Chondrocyte (in vitro differentiated cells): ENCODE results near the gene ARHGEF7. TPM values are rescaled to one million over a fixed set of nuclear protein-coding genes. Genes with fewer than 3 reads are reported as not detected.

ENCODE experiments used
- DNase-seq: peaks from one replicate; pipeline ENCODE4 v3.0.0; 2021; ENCODE audit warnings: mixed read lengths, low spot score
- H3K27ac Mint-ChIP-seq: one replicate; pipeline ENCODE4 v1.8.0; 2021; ENCODE audit warnings: mild to moderate bottlenecking, moderate library complexity, mixed read lengths; ENCODE audit not compliant: unreplicated experiment
- H3K27me3 Mint-ChIP-seq: 2 replicates; pipeline ENCODE4 v1.8.0; 2021; ENCODE audit warnings: low read depth, mixed read lengths
- H3K36me3 Mint-ChIP-seq: 2 replicates; pipeline ENCODE4 v1.8.0; 2021; ENCODE audit warnings: low read depth, mixed read lengths
- H3K4me1 Mint-ChIP-seq: 2 replicates; pipeline ENCODE4 v1.8.0; 2021; ENCODE audit warnings: low read depth, mild to moderate bottlenecking, mixed read lengths
- H3K4me3 Mint-ChIP-seq: one replicate; pipeline ENCODE4 v1.8.0; 2021; ENCODE audit warnings: mild to moderate bottlenecking, moderate library complexity, mixed read lengths; ENCODE audit not compliant: unreplicated experiment
- H3K9me3 Mint-ChIP-seq: 2 replicates; pipeline ENCODE4 v1.8.0; 2021; ENCODE audit warnings: low read depth, mixed read lengths
- total RNA-seq: library from RNA; stranded (reverse); gene quantifications from 3 replicates; pipeline ENCODE4 v1.2.1, GENCODE V29; 2021
- TF ChIP-seq, protein P1 (sequence below): fragments of 200-600 bp; sonication (generic); IDR thresholded peaks from 2 replicates; pipeline ENCODE4 v1.5.0; 2021; ENCODE audit warnings: antibody characterized with exemption, mild to moderate bottlenecking, moderate library complexity

Gene ARHGEF7
- total RNA-seq, 1 donor from 2014 or later, result 137 TPM

DNA sequence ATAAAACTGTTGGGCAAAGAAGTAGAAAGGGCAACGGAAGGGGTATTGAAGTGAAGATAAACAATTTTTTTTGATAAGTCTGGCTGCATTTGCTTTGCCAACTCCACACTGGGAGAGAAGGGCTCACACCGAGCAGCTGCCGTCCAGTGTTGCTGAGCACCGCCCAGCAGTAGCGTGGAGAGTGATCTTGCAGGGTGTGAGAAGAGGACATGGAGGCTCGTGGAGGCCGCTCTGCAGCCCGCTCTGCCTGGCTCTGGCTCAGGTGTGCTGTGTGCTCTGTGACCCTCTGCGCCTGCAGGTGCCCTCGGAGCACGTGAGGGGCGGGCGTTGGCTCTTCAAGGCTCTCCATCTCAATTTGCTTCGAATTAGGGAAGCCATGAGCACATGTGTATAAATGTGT, 169.5 kb downstream of the ARHGEF7 start:
- H3K27ac Mint-ChIP-seq, result peak overlapping the region; percentile 52
- peaks cover 50% of the 10 kb centered on the region for H3K4me1 Mint-ChIP-seq
- H3K36me3 Mint-ChIP-seq, result peaks cover 36% of the 10 kb centered on the region
- H3K27me3 Mint-ChIP-seq, result no peaks in the 10 kb centered on the region
- H3K9me3 Mint-ChIP-seq, result no peaks in the 10 kb centered on the region
- TF ChIP-seq, protein P1, sequence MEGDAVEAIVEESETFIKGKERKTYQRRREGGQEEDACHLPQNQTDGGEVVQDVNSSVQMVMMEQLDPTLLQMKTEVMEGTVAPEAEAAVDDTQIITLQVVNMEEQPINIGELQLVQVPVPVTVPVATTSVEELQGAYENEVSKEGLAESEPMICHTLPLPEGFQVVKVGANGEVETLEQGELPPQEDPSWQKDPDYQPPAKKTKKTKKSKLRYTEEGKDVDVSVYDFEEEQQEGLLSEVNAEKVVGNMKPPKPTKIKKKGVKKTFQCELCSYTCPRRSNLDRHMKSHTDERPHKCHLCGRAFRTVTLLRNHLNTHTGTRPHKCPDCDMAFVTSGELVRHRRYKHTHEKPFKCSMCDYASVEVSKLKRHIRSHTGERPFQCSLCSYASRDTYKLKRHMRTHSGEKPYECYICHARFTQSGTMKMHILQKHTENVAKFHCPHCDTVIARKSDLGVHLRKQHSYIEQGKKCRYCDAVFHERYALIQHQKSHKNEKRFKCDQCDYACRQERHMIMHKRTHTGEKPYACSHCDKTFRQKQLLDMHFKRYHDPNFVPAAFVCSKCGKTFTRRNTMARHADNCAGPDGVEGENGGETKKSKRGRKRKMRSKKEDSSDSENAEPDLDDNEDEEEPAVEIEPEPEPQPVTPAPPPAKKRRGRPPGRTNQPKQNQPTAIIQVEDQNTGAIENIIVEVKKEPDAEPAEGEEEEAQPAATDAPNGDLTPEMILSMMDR, result no peak
- no peak for DNase-seq
- H3K4me3 Mint-ChIP-seq, result no peak overlapping the region

DNA sequence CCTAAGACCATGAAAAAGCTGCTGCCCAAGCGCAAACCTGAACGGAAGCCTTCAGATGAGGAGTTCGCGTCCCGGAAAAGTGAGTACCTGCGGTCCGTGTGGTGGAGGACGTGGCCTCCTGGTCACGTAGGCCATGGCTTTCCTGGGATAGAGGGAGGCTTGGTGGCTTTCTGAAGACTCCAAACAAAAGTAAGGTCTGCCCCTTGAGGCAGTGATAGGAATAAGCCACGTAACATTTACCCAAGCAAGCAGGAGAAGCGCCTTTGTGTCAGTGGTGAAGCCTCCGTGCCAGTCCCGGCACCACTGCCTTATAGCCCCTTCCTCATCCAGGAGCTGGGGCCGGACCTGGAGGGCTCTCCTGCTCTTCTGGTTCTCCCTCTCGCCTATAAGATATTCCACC, 171.1 kb downstream of the ARHGEF7 start:
- DNase-seq, result no peak
- TF ChIP-seq, protein P1, result peak; percentile 34
- Mint-ChIP-seq H3K4me1 (peaks cover 34% of the 10 kb centered on the region), H3K36me3 (peaks cover 37% of the 10 kb centered on the region), H3K27ac (no peak overlapping the region), H3K27me3 (no peaks in the 10 kb centered on the region), H3K9me3 (no peaks in the 10 kb centered on the region), H3K4me3 (no peak overlapping the region)

GRCh38 chr13:111286749-111287148, 171.6 kb downstream of the ARHGEF7 start:
- H3K27me3 Mint-ChIP-seq, result no peaks in the 10 kb centered on the region
- TF ChIP-seq, protein P1, result no peak
- H3K27ac Mint-ChIP-seq, result peak overlapping the region; percentile 41
- H3K4me3 Mint-ChIP-seq, result no peak overlapping the region
- no peak for DNase-seq
- peaks cover 29% of the 10 kb centered on the region for H3K4me1 Mint-ChIP-seq
- peaks cover 41% of the 10 kb centered on the region for H3K36me3 Mint-ChIP-seq
- H3K9me3 Mint-ChIP-seq, result no peaks in the 10 kb centered on the region

GRCh38 chr13:111287201-111287600, 172.1 kb downstream of the ARHGEF7 start:
- DNase-seq, result no peak
- Mint-ChIP-seq H3K36me3 (peaks cover 45% of the 10 kb centered on the region), H3K9me3 (no peaks in the 10 kb centered on the region), H3K4me1 (peaks cover 24% of the 10 kb centered on the region), H3K27me3 (no peaks in the 10 kb centered on the region), H3K27ac (peak overlapping the region; percentile 41), H3K4me3 (no peak overlapping the region)
- TF ChIP-seq, protein P1, result no peak

DNA sequence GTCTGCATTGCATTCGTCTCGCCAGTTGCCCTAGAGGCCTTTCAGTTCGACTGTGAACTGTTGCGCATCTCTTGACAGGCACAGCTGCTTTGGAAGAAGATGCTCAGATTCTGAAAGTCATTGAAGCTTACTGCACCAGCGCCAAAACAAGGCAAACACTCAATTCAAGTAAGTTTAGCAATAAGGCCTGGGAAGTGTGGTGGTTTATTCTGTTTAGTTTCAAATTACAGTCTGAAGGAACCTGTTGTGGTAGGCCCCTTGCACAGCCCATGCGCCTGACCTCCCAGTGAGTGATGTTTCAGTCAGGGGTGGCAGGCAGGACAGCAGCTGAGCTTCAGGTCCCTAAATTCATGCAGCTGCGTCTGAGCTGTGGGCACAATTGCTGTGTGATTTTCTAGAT, 173.2 kb downstream of the ARHGEF7 start:
- no peak overlapping the region for H3K27ac Mint-ChIP-seq
- TF ChIP-seq, protein P1, result no peak
- no peaks in the 10 kb centered on the region for H3K9me3 Mint-ChIP-seq
- no peaks in the 10 kb centered on the region for H3K27me3 Mint-ChIP-seq
- peaks cover 48% of the 10 kb centered on the region for H3K36me3 Mint-ChIP-seq
- H3K4me1 Mint-ChIP-seq, result peaks cover 15% of the 10 kb centered on the region
- no peak for DNase-seq
- no peak overlapping the region for H3K4me3 Mint-ChIP-seq
